ENCODE data around the gene M6PR.

GRCh38 chr12:8917751-8918150 is 31.7 kb downstream of the M6PR start:
- no peak for TF ChIP-seq CTCF (IDR thresholded peaks at IDR 0.05)
- TF ChIP-seq EP300 (IDR thresholded peaks at IDR 0.05), result no peak
